GM12865 (cell line): ENCODE data around the gene TMTC2.

Experiments
- DNase-seq: peaks from one replicate; pipeline ENCODE4 v3.0.0; 2010; ENCODE audit warnings: low read depth
- H3K4me3 ChIP-seq: 2 replicates; pipeline ENCODE4 v1.5.1; 2011; ENCODE audit warnings: mild to moderate bottlenecking, low read depth, low read length, control low read depth
- CTCF ChIP-seq: IDR thresholded peaks from 2 replicates; pipeline ENCODE4 v1.5.1; 2011; ENCODE audit warnings: low read length, control low read depth, low read depth, inconsistent platforms; ENCODE audit not compliant: insufficient read depth; ENCODE audit errors: missing control alignments

Gene TMTC2

GRCh38 chr12:82832981-82833380 lies 146.3 kb downstream of the TMTC2 start:
- TF ChIP-seq CTCF = no peak
- no peak overlapping the region for H3K4me3 ChIP-seq
- DNase-seq = no peak

GRCh38 chr12:82833481-82833880 lies 146.8 kb downstream of the TMTC2 start:
- DNase-seq = no peak
- no peak for TF ChIP-seq CTCF
- no peak overlapping the region for H3K4me3 ChIP-seq

- DNase-seq = no peak
- no peak for TF ChIP-seq CTCF
- no peak overlapping the region for H3K4me3 ChIP-seq
Measured at GRCh38 chr12:82835217-82835616, 148.5 kb downstream of the TMTC2 start.

GRCh38 chr12:82838131-82838551 lies 151.4 kb downstream of the TMTC2 start:
- no peak for DNase-seq
- no peak for TF ChIP-seq CTCF
- no peak overlapping the region for H3K4me3 ChIP-seq

GRCh38 chr12:82838827-82839226 lies 152.1 kb downstream of the TMTC2 start:
- DNase-seq = no peak
- H3K4me3 ChIP-seq = no peak overlapping the region
- TF ChIP-seq CTCF = no peak

GRCh38 chr12:82839796-82840195 lies 153.1 kb downstream of the TMTC2 start:
- no peak overlapping the region for H3K4me3 ChIP-seq
- TF ChIP-seq CTCF = no peak

GRCh38 chr12:82841487-82841904 lies 154.8 kb downstream of the TMTC2 start:
- no peak for TF ChIP-seq CTCF
- no peak overlapping the region for H3K4me3 ChIP-seq

More at GRCh38 chr12:82839796-82840195, 153.1 kb downstream of the TMTC2 start:
- no peak for DNase-seq

More at GRCh38 chr12:82841487-82841904, 154.8 kb downstream of the TMTC2 start:
- DNase-seq = no peak
